Fibroblast of upper back skin (primary cell): ENCODE data around the gene SMARCC2.

ENCODE experiments used
- DNase-seq: peaks from one replicate; pipeline ENCODE4 v3.0.0-alpha.2; 2013

Gene SMARCC2

DNA sequence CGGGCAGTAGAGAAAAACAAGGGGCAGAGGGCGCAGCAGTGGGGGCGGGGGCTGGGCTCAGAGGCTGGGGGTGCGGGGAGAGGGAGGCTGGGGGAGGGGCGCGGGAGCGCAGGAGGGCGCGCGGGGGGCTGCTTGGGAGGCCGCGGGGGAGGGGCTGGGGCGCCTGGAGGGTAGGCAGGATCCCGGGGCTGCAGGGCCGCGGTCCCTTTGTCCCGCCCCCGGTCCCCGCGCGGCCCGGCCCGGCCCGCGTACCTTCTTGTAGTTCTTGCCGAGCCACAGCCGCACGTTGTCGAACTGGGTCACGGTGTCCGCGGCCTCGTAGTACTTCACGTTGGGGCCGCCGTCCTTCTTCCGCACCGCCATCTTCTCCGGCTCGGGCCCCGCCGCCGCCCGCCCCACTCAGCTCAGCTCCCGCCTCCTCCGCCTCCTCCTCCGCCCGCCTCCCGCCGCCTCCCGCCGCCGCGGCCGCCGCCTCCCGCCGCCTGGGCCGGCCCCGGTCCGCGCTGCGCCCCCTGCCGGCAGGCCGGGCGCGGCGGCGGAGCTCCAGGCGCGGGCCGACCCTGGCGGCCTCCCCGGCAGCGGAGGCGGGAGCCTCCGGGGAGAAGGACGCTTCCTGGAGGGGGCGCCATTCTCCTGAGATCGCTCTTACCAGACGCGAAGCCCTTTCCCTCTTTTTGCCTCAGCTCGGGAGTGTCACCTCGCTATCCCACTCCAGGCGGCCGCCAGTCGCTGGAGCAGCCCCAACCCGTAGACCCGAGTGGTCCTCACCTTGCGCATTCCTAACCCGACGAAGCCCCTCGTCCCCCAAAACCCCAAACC lies at the start of gene SMARCC2:
TSS of gene SMARCC2 (minus strand) at position 385 of the 819 bp plus-strand sequence. CDS start at position 363, 22 bp downstream.
- peak; percentile 85 for DNase-seq

DNA sequence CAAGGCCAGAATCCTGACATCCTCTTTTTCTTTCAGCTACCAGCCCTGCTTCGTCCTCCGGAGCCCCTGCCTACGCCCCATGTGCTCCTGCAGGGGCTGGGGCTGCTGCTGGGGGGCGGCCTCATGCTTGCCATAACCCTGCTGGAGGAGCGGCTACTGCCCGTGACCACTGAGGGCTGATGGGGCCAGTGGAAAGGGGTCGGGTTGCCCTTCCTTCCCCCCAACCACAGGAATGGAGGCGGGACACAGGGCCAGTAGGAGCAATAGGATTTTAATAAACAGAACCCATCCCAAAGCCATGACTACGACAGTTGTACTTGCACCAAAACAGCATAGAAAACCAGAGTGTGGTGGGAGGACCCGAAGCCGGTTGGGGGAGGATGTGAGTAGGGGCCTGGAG lies 48.3 kb upstream of the SMARCC2 start:
- no peak for DNase-seq

DNA sequence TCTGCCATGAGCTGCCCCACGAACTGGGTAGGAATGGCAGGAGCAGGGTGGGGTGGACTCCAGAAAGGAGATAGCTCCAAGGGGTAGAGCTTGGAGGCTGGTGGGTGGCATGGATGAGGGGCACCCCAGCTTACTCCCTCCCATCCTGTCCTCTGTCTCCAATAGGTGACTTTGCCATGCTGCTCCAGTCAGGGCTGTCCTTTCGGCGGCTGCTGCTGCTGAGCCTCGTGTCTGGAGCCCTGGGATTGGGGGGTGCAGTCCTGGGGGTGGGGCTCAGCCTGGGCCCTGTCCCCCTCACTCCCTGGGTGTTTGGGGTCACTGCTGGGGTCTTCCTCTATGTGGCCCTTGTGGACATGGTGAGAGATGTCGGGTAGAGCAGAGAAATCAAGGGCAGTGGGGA lies 47.7 kb upstream of the SMARCC2 start:
- DNase-seq, result no peak

DNA sequence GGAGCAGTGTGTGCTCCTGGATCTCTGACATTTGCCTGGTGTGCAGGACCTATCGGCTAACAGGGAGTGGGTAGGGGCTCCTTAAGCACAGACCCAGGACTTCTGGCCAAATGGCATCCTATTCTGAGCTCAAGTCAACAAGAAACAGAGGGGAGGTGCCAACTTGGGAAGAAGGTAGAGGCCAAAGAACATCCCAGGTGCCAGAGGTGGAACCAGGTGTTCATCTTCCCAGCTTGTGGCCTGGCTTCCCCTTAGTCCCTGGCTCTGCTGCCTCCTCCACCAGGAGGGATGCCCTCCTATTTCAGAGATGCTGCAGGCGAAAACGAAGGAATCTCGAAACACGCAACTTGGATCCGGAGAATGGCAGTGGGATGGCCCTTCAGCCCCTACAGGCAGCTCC lies 46.8 kb upstream of the SMARCC2 start:
- DNase-seq, result no peak

DNA sequence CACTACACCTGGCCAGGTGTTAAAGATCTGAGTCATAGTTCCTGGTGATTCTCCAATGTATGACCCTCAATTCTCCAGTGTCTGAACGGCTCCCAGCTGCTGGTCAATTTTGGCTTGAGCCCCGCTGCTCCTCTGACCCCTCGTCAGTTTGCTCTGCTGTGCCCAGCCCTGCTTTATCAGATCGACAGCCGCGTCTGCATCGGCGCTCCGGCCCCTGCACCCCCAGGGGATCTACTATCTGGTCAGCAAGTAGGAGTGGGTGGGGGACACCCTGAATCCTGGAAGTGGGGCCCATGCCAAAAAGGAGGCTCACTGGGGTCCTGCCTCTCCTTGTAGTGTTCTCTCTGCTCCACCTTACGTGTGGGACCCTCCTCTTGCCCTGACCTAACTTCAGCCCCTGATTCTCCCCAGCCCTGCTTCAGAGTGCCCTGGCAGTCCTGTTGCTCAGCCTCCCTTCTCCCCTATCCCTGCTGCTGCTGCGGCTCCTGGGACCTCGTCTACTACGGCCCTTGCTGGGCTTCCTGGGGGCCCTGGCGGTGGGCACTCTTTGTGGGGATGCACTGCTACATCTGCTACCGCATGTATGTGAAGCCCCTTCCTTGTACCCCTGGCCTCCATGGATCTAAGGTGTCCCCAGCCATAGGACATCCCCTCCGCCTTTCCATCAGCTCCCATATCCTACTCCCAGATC lies 45.6 kb upstream of the SMARCC2 start:
- no peak for DNase-seq

DNA sequence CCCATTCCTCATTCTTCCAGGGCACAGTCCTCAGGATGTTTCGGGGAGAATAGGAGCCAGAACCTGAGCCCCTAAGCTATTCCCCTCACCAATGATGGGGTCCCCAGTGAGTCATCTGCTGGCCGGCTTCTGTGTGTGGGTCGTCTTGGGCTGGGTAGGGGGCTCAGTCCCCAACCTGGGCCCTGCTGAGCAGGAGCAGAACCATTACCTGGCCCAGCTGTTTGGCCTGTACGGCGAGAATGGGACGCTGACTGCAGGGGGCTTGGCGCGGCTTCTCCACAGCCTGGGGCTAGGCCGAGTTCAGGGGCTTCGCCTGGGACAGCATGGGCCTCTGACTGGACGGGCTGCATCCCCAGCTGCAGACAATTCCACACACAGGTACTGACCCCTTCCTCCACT lies 41.9 kb upstream of the SMARCC2 start:
- no peak for DNase-seq

DNA sequence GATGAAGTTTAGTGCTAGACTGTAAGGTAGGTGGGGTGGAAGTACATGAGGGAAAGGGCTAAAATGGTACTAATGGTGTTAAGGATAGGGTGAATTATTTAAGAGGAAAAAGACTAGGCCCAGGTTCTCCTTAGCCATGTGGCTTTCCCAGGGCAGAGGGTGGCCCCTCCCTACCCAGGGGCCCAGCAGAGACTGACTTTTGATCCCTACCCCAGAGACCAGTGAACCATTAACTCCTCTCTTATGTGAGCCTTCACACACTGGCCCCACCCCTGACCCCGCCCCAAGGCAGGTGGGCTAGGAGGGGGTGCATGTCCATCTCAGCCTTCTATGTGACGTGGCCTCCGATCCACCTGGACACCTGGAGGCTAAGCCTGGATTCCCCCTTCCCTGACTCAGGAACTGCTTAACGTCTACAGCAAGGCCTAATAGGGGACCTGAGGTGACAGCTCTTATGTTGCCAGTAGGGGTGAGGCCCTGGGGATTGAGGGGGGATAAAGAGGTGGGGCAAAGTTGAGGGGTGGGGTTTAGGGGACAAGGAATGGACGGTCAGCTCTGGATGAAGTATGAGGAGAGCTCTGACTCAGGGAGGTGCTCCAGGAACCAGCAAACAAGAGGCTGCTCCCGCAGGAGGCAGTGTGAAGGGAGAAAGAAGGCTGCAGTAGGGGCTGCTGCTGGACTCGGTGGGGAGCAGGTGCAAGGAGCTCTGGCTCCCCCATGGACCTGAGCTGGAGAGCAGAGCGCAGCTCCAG lies 41.3 kb upstream of the SMARCC2 start:
- no peak for DNase-seq

DNA sequence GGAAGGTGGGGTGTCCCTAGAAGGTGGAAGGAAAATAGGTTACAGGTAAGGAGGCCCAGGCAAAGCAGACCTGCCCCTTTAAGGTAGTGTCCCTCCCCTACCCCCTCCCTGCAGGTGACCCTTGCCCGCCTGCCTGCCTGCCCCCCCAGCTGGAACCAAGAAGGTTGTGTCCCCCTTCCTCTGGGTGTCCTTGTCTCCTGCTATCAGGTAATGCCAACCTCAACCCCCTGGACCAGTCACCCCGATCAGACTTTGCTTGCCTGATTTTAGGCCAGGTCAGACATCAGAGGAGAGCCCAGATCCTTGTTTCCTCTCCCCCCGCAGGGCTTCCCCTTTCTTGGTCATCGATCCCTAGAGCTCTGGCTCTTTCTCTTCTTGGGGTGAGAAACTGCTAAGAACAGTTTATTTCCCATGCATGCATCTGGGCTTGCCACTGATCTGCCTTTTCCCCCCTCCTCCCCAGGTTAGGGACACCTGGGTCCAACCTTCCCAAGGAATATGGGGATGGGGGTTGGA lies 40.7 kb upstream of the SMARCC2 start, which contains the start of gene SLC39A5:
TSS of gene SLC39A5 (plus strand) at position 136 of the 516 bp plus-strand sequence. CDS start 1,224 bp downstream, outside the sequence.
- no peak for DNase-seq

DNA sequence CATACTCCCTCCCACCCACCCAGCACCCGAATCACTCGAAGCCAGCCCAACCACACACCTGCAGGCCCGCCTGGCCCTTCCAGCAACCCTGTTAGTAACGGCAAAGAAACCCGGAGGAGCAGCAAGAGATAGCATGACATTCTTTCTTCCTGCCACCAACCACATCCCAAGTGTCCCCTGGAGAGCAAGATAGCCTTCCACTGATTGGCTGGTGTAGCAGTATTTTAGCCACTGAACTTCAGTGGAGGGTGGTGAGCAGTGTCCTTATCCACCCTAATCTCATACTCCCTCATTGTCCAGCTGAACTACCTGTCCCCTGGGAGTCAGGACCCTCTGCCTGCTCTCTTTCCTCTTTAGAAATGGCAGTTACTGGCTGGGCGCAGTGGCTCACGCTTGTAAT lies 39.8 kb upstream of the SMARCC2 start:
- no peak for DNase-seq

DNA sequence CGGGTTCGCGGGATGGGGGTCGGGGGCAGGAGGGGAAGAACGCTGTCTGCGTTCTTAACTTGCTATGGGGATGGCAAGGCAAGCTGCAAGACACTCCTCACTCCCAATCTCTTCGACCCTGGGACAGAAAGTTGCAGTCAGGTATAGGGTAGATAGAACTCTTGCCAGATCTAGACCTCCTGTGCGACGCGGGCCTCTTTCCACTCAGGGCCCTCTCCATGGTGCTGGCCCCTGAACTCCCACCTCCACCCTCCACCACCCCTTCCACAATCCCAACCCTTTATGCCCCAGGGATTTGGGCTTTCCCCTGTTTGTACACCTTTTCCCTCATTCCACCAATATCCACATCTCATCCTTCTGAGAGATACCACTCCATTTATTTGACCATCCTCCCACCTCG lies 35.7 kb upstream of the SMARCC2 start:
- DNase-seq, result no peak

DNA sequence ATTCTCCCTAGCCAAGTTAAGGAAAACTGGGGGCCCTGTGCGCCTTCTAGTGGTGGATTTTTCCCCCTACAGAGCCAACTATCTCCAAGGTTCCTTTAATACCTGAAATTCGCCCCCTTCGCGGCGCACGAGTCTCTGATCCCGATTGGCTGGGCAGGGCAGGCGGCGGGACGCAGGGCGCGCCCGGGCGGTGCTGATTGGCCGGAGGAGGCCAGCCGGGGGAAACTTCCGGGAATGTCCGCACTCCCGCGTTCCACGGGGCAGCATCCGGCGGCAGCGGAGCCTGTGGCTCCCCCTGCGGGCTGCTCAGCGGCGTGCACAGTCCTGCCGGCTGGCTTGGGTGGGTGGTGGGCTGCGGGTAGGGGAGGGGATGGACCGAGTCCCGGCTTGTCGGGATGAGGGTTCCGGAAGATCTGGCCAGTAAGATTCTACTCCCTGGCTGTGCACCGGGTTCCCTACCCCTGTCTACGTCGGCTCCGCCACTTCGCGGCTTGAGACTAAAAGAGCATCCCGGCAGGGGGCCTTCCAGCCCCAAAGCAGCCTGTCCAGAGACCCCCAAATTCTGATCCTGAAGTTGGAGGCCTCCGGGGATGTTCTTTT lies 34.9 kb upstream of the SMARCC2 start, which contains the start of gene NABP2:
TSS of gene NABP2 (plus strand) at position 241 of the 600 bp plus-strand sequence. CDS start 515 bp downstream, outside the sequence.
- peak; percentile 99 for DNase-seq

DNA sequence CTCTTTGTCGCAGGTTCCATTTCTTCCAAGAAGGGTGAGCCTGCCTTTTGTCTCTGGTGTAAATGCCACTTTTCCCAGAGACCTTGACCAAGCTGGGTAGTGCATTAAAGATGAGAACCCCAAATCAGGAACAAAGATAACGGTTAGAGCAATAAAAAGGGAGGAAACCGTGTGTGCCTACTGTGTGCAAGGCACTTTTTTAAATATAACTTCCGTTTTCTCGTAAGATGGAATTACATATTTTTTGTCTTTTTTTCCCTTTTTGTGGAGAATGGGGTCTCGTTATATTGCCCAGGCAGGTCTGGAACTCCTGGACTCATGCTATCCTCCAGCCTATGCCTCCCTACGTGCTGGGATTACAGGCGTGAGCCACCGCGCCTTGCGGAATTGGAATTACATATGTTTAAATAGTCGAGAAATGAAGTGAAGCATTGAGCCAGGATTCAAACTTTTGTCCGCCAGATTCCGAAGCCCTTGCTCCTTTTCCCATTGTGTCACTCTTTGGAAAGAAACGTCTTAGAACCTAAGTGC lies 34.4 kb upstream of the SMARCC2 start:
- DNase-seq, result no peak

DNA sequence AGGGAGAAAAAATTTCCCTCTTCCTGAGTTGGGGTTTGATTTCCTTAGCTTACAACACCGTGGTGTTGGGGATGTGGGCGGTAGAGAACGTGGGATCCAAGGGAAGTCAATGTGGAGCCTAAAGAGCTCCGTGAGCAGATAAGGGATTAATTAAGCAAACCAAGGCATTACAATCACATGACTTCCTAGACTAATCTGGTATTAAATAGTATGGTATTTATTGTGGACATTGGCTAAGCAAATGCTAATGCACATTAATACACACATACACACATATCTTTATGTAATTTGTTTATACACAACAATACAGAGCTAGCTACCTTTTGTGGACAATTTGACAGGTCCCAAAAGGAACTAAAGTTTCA lies 33.2 kb upstream of the SMARCC2 start:
- no peak for DNase-seq

DNA sequence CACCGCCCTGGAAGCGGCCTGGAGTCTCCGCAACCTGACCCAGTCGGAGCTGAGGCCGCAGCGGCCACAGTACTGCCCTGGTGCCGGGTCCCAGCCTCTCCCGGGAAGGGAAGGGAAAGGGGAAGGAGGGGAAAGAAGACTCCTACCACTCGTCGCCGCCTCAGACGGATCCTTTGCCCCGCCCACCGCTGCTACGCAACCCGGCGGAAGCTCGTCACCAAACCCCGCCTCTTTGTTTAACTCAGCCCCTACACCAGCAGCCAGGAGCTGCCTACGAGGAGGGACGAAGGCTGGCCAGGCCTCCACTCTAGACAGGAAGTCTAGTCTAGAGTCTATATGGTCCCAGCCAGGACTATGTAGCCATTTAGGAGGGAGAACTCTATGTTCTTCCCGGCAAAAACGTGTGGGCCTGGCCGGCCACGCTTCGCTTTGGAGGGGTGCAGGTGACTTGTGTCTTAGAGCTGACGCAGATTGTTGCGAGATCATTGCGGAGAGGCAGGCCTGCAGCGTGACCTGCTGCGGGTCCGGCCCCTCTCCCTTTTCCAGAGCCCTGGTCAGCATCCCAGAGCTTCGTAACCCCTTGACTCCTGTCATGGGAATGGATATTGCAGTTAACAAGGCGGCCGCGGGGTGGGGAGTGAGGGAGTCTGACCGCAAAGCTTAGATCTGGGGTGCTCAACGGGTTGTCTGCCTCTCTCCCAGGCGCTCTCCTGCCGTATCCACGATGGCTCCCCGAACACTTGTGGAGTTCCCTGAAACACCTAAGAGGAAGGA lies 32.7 kb upstream of the SMARCC2 start, which contains the start of gene RNF41:
TSS of gene RNF41 (minus strand) at position 166 of the 774 bp plus-strand sequence. CDS start 7,875 bp downstream, outside the sequence.
- peak; percentile 98 for DNase-seq

DNA sequence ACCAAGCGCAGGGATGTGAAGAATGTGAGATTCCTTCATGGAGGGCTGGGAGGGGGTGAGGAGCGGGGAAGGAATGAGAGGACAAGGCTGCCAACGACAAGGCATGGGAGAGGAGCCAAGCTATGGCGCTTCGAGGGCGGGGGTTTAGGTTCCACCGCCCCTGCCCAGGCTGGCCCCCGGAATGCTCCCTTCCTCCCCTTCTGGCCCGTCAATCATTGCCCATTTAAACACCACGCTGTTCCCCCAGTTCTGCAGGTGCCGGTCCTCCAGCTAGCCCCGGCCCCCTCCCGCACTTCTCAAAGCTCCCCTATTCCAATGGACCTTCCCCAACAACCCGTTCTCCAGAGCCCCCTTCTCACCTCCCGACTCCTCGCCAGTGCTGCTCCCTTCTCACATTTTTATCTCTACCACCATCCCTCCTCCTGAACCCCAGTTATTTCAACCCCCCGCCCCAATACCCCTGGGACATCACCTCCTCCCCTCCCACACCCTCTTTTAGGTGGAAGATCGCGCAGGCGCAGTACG lies 32.0 kb upstream of the SMARCC2 start:
- DNase-seq, result peak; percentile 88

DNA sequence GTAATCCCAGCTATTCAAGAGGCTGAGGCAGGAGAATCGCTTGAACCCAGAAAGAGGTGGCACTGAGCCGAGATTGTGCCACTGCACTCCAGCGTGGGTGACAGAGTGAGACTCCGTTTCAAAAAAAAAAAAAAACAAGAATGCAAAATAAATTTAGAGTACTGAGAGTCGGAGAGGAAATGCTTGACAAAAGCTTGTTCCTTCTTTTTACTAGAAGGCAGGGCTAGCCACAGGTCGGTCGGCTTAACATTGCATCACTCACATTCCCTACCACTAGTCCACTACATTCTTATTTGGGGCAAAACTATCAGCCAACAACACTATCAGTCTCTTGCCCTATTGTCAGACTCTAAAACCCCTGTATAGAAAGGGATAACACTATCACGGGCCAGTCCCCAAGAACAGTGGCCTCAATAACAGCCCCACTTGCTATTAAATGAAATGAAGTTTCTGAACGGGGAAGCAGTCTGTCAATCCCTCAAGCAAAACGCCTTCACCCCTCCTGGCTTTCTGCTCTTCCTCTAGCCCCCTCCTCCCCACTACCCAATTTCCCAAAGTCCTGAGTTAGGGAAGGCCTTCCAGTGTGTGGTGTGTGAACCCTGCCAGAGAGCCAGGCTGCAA lies 31.4 kb upstream of the SMARCC2 start:
- peak; percentile 56 for DNase-seq

DNA sequence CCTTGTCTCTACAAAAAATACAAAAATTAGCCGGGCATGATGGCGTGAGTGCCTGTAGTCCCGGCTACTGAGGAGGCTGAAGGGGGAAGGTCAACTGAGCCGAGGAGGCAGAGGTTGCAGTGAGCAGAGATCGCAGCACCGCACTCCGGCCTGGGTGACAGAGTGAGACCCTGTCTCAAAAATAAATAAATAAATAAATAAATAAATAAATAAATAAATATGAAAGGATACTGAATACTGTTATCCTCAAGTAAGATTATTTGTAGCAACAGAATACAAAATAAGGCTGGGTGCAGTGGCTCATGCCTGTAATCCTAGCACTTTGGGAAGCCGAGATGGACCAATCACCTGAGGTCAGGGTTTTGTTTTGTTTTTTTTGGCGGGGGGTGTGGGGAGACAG lies 30.6 kb upstream of the SMARCC2 start:
- DNase-seq, result no peak

DNA sequence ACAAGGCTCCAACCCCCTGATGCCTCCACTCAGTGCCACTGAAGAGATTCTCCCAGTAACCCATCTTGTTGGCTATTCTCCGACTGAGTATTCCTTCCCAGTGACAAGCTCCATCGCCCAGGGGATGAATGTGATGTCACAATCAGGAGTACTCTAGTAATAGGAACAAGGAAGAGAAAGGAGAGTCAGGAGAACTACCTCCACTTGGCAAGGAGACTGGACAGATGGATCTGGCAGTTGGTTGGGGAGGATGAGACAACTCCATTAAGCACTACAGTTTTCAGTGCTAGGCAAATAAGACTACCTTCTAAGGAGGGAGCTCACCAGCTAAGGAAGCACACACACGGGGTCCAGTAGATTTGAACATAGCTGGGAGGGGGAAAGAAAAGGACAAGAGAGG lies 27.2 kb upstream of the SMARCC2 start:
- DNase-seq, result no peak

DNA sequence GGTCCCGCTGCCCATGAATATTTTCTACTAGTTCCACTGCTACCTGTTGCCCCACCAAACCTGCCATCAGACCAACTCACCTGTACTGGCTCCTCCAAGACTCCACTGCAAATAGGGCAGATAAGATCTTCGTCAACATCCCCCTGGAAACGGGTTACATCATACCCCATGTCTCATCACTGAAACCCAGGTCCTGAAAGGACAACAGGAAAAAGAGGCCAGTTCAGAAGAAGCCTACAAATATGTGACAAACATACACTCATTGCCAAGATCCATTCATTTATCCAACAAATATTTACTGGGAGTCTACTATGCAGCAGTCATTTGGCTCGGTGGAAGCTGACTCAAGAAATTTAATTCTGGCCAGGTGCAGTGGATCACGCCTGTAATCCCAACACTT lies 24.6 kb upstream of the SMARCC2 start:
- DNase-seq, result no peak

DNA sequence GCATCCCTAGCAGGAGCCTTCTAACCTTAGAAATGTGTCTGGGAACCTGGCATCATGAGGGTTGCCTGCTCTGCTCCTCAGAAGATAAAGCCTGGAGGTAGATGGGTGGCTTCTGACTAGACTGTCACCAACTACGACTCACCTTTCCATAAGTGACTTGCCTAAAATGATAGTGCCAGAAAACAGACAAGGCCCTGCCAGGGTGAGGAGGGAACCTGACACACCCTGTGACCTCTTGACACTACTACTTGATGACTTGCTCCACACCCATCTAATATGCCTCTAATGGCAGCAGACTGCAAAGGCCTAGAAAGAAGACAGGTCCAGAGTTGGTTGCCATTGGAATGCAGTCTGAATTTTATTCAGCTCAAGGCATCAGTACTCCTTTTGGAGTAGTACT lies 23.1 kb upstream of the SMARCC2 start:
- no peak for DNase-seq

DNA sequence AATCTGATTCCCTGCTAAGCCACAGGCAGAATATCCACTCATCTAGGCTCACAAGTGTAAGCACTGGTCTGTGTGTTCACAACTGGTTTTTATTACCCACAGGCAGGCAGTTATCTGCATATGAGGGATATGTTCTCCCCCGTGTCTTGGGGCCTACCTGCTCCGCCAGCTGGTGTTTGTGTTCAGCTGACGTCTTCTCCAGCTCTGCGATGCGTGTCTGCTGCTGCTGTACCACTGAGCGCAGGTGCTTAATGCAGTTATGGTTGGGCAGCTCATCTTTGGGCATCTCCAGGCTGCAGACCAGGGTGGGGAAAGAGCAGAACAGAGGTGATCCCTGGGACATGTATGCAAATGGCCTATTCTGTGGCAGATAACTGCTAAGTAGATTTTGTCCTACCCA lies 18.7 kb upstream of the SMARCC2 start:
- no peak for DNase-seq
